SK-N-MC (cell line): Measurements from ENCODE around the gene COMMD7.

Source experiments
- EZH2 ChIP-seq: fragments of 200-600 bp; sonication (generic); IDR thresholded peaks from one replicate; pipeline ENCODE4 v1.6.1; 2017; ENCODE audit warnings: antibody characterized with exemption
- FOXP2 ChIP-seq: optimal IDR thresholded peaks from 2 replicates; pipeline ENCODE3; 2011; ENCODE audit warnings: mild to moderate bottlenecking, moderate library complexity; ENCODE audit not compliant: insufficient read depth; ENCODE audit errors: extremely low read length, control extremely low read depth

DNA sequence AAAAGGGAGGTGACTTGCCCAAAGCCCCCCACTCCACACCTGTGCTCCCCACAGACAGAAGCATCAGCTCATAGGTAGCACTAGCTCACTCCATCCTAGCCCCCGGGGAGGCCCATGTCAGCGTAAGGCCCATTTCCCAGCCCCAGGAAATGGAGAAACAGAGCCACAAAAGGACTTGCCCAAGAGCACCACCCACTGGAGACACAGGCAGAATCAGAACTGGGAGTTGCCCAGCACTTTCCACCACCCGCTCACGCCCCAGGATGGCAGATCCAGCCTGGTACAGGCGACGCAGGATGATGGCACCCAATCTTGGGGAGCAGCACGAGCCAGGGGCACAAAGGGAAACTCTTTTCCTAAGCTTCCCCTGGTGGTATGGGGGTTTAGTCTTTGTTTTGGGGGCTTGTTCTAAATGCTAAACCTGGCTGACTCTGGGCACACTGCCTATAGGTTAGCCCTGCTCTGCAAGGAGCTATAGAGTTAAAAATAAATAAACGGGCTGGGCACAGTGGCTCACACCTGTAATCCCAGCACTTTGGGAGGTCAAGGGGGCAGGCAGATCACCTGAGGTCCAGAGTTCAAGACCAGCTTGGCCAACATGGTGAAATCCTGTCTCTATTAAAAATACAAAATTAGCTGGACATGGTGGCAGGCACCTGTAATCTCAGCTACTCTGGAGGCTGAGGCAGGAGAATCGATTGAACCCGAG lies 81.3 kb downstream of the COMMD7 start:
- TF ChIP-seq EZH2 (no peak), FOXP2 (no peak)
